ENCODE results near the gene CPA4.

GRCh38 chr7:130314305-130314704 is 21.3 kb downstream of the CPA4 start:
- TF ChIP-seq CTCF (conservative IDR thresholded peaks at IDR 0.05; ENCODE audit: low read depth in 2 of 2) (no peak), REST (IDR thresholded peaks at IDR 0.05; ENCODE audit: unreplicated experiment) (no peak)

All from GM23338 (cell line).